OCI-LY7 (cell line): ENCODE results near the gene RAD51B. TPM values are rescaled to one million over a fixed set of nuclear protein-coding genes. Genes with fewer than 3 reads are reported as not detected.

Experiments
- BruUV-seq: library from RNA; stranded (reverse); fragments of 400-500 nt; replicated peaks from 2 replicates; lab custom pipeline; 2021; lab: Mats Ljungman, UMichigan
- CTCF ChIA-PET: fragments of 300-600 bp; sonication (Branson Sonifier 250); formaldehyde crosslinking; loops from one replicate; lab custom pipeline; 2022; ENCODE audit warnings: antibody characterized with exemption; ENCODE audit not compliant: unreplicated experiment; lab: Charles Lee
- POLR2A ChIA-PET: fragments of 300-600 bp; sonication (Branson Sonifier 250); formaldehyde crosslinking; loops from one replicate; lab custom pipeline; 2022; ENCODE audit warnings: antibody characterized with exemption; lab: Charles Lee
- DNase-seq: peaks from one replicate; pipeline ENCODE4 v3.0.0-alpha.2; 2015; ENCODE audit warnings: low spot score
- H2AFZ ChIP-seq: fragments of 200-600 bp; sonication (generic), shearing (Covaris generic); 2 replicates; pipeline ENCODE4 v1.6.1; 2014; ENCODE audit warnings: mild to moderate bottlenecking, antibody characterized with exemption, low read length, moderate library complexity
- H3K27ac ChIP-seq: fragments of 200-600 bp; sonication (generic); 2 replicates; pipeline ENCODE4 v1.5.1; 2014; ENCODE audit warnings: mixed run types, low read depth, mild to moderate bottlenecking, moderate library complexity, low read length, inconsistent platforms; ENCODE audit not compliant: poor library complexity, severe bottlenecking
- H3K36me3 ChIP-seq: fragments of 200-600 bp; sonication (generic); 2 replicates; pipeline ENCODE4 v1.6.1; 2014; ENCODE audit warnings: mild to moderate bottlenecking, antibody characterized with exemption, low read length, moderate library complexity, mixed read lengths; ENCODE audit not compliant: insufficient read depth
- H3K4me1 ChIP-seq: fragments of 200-600 bp; sonication (generic); 2 replicates; pipeline ENCODE4 v1.5.1; 2014; ENCODE audit warnings: mild to moderate bottlenecking, low read length; ENCODE audit not compliant: insufficient read depth, poor library complexity, severe bottlenecking
- H3K4me2 ChIP-seq: fragments of 200-600 bp; sonication (generic); 2 replicates; pipeline ENCODE4 v1.6.1; 2014; ENCODE audit warnings: mild to moderate bottlenecking, low read length
- H3K4me3 ChIP-seq: fragments of 200-600 bp; sonication (generic); 2 replicates; pipeline ENCODE4 v1.5.1; 2014; ENCODE audit warnings: mild to moderate bottlenecking, low read depth, low read length; ENCODE audit not compliant: poor library complexity, severe bottlenecking
- H3K79me2 ChIP-seq: fragments of 200-600 bp; sonication (generic); 2 replicates; pipeline ENCODE4 v1.6.1; 2016; ENCODE audit warnings: low read depth, mild to moderate bottlenecking, low read length, moderate library complexity, mixed read lengths; ENCODE audit not compliant: insufficient read depth
- H3K9me2 ChIP-seq: fragments of 200-600 bp; sonication (generic); 2 replicates; pipeline ENCODE4 v1.6.1; 2016; ENCODE audit warnings: mild to moderate bottlenecking, low read length, mixed read lengths; ENCODE audit not compliant: insufficient read depth
- H3K9me3 ChIP-seq: fragments of 200-600 bp; sonication (generic); 2 replicates; pipeline ENCODE4 v1.6.1; 2014; ENCODE audit warnings: mild to moderate bottlenecking, mixed run types, low read length, mixed read lengths
- H4K20me1 ChIP-seq: fragments of 200-600 bp; sonication (generic); 2 replicates; pipeline ENCODE4 v1.6.1; 2014; ENCODE audit warnings: mild to moderate bottlenecking, antibody characterized with exemption, low read length, moderate library complexity, mixed read lengths; ENCODE audit not compliant: insufficient read depth
- EZH2phosphoT487 ChIP-seq: fragments of 200-600 bp; sonication (generic); IDR thresholded peaks from 2 replicates; pipeline ENCODE4 v1.6.1; 2018; ENCODE audit warnings: low read depth, borderline replicate concordance, mild to moderate bottlenecking, mixed run types, antibody characterized with exemption, low read length, moderate library complexity, mixed read lengths
- intact Hi-C: fragments of 100-400 bp; cut with micrococcal nuclease; formaldehyde crosslinking; loops from one replicate; pipeline ENCODE4 v1.10.0; 2022; ENCODE audit not compliant: unreplicated experiment
- total RNA-seq, 2 experiments: library from RNA; depleted of rRNA in 1 of 2; stranded (reverse); fragments of >200 nt in 1 of 2; shearing (Covaris generic) in 1 of 2; gene quantifications; 2 replicates each; pipeline ENCODE4 v1.2.3, GENCODE V29; 2014 to 2022
- TF ChIP-seq, protein P1 (sequence below): fragments of 200-600 bp; sonication (generic); conservative IDR thresholded peaks from 2 replicates; pipeline ENCODE4 v1.5.1; 2014; ENCODE audit warnings: mild to moderate bottlenecking, antibody characterized with exemption, low read length, moderate library complexity, mixed read lengths

RAD51B gene
- total RNA-seq, 2 experiments from 2014 or later = 41.4 to 89.9 TPM

- no peaks in the 10 kb centered on the region for H3K9me2 ChIP-seq
Observed at GRCh38 chr14:67820428-67820971, 921 bp downstream of the RAD51B start.

GRCh38 chr14:67821121-67821520 lies 1.5 kb downstream of the RAD51B start:
- no peaks in the 10 kb centered on the region for H3K9me3 ChIP-seq
- TF ChIP-seq, protein P1, sequence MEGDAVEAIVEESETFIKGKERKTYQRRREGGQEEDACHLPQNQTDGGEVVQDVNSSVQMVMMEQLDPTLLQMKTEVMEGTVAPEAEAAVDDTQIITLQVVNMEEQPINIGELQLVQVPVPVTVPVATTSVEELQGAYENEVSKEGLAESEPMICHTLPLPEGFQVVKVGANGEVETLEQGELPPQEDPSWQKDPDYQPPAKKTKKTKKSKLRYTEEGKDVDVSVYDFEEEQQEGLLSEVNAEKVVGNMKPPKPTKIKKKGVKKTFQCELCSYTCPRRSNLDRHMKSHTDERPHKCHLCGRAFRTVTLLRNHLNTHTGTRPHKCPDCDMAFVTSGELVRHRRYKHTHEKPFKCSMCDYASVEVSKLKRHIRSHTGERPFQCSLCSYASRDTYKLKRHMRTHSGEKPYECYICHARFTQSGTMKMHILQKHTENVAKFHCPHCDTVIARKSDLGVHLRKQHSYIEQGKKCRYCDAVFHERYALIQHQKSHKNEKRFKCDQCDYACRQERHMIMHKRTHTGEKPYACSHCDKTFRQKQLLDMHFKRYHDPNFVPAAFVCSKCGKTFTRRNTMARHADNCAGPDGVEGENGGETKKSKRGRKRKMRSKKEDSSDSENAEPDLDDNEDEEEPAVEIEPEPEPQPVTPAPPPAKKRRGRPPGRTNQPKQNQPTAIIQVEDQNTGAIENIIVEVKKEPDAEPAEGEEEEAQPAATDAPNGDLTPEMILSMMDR = no peak
- H2AFZ ChIP-seq = peak overlapping the region; percentile 88
- ChIA-PET CTCF (no interaction called here), POLR2A (no interaction called here)
- no TSS peak for BruUV-seq
- peaks cover 36% of the 10 kb centered on the region for H3K4me1 ChIP-seq
- DNase-seq = no peak
- no peaks in the 10 kb centered on the region for H4K20me1 ChIP-seq
- peak overlapping the region; percentile 84 for H3K4me2 ChIP-seq
- H3K79me2 ChIP-seq = peaks cover 18% of the 10 kb centered on the region; the same call in 1 of the 2 replicates
- peak overlapping the region; percentile 87 for H3K4me3 ChIP-seq
- H3K36me3 ChIP-seq = peaks cover 8% of the 10 kb centered on the region; the same call in 1 of the 2 replicates
- intact Hi-C loops = no loop called here
- H3K9me2 ChIP-seq = no peaks in the 10 kb centered on the region
- H3K27ac ChIP-seq = peak overlapping the region; percentile 39

More at GRCh38 chr14:67820428-67820971, 921 bp downstream of the RAD51B start:
- H3K27ac ChIP-seq = peak overlapping the region; percentile 39
- TF ChIP-seq, protein P1 = no peak
- no peak for TF ChIP-seq EZH2phosphoT487
- ChIA-PET CTCF (no interaction called here), POLR2A (interaction anchor here (0.6 kb wide), 2 partner anchors 113 to 151 kb away, joined by 3 to 6 read pairs; no protein-coding TSS in a partner anchor)
- peaks cover 38% of the 10 kb centered on the region for H3K4me1 ChIP-seq
- H3K36me3 ChIP-seq = peaks cover 2% of the 10 kb centered on the region; the same call in 1 of the 2 replicates
- H2AFZ ChIP-seq = peak overlapping the region; percentile 88
- H3K4me3 ChIP-seq = peak overlapping the region; percentile 87
- peak overlapping the region; percentile 84 for H3K4me2 ChIP-seq
- H3K9me3 ChIP-seq = no peaks in the 10 kb centered on the region
- peaks cover 24% of the 10 kb centered on the region; the same call in 1 of the 2 replicates for H3K79me2 ChIP-seq
- BruUV-seq = no TSS peak
- intact Hi-C loops = no loop called here
- peak; percentile 27 for DNase-seq
- H4K20me1 ChIP-seq = no peaks in the 10 kb centered on the region

- Histone ChIP-seq H4K20me1 (no peaks in the 10 kb centered on the region), H3K9me3 (peaks cover 8% of the 10 kb centered on the region; the same call in 1 of the 2 replicates), H3K36me3 (peaks cover 52% of the 10 kb centered on the region), H3K79me2 (no peaks in the 10 kb centered on the region), H3K4me3 (no peak overlapping the region), H2AFZ (no peak overlapping the region), H3K27ac (no peak overlapping the region), H3K4me1 (no peaks in the 10 kb centered on the region), H3K4me2 (no peak overlapping the region), H3K9me2 (no peaks in the 10 kb centered on the region)
- BruUV-seq = no TSS peak
- no peak for TF ChIP-seq EZH2phosphoT487
- TF ChIP-seq, protein P1 = no peak
- intact Hi-C loops = loop anchor here (10.0 kb wide), 1 partner anchor 994 kb away; no protein-coding TSS in a partner anchor
- POLR2A ChIA-PET = no interaction called here
- CTCF ChIA-PET = no interaction called here
- DNase-seq = no peak
Observed at GRCh38 chr14:67831113-67831512, 11.5 kb downstream of the RAD51B start.
